GM03348 (cell line): Measurements from ENCODE around the gene SPRYD3.

Experiments used
- DNase-seq: peaks from one replicate; pipeline ENCODE4 v3.0.0; 2012; ENCODE audit warnings: low spot score

Gene SPRYD3

DNA sequence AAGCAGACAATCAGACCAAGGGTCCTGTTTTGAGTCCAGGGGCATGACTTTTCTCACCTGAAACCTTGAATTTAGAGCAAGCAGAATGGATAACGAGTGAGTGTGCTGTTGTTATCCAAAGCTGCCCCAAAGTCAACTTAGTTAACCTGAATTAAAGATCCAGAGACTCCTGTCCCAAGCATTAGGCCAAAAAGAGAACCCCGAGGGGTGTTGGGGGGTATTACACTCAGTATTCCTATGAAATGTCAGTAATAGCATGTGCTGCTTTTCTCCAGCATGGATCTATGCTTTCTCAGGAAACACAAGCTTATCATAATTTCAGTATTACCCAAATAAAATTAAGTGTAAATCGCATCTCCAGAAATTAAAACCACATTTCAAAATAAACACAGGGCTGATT, 53.9 kb downstream of the SPRYD3 start:
- DNase-seq: no peak

GRCh38 chr12:53014709-53015108, 64.5 kb downstream of the SPRYD3 start:
- no peak for DNase-seq
